ENCODE data around the gene CCDC71L.
A peak's percentile ranks its signal among the peaks of the same experiment; 100 is the strongest.
"Not testable (repeated sequence)": the region's sequence is repeated elsewhere in the genome, so short reads cannot be mapped to it uniquely, and the experiment has no call there.

CCDC71L gene

DNA sequence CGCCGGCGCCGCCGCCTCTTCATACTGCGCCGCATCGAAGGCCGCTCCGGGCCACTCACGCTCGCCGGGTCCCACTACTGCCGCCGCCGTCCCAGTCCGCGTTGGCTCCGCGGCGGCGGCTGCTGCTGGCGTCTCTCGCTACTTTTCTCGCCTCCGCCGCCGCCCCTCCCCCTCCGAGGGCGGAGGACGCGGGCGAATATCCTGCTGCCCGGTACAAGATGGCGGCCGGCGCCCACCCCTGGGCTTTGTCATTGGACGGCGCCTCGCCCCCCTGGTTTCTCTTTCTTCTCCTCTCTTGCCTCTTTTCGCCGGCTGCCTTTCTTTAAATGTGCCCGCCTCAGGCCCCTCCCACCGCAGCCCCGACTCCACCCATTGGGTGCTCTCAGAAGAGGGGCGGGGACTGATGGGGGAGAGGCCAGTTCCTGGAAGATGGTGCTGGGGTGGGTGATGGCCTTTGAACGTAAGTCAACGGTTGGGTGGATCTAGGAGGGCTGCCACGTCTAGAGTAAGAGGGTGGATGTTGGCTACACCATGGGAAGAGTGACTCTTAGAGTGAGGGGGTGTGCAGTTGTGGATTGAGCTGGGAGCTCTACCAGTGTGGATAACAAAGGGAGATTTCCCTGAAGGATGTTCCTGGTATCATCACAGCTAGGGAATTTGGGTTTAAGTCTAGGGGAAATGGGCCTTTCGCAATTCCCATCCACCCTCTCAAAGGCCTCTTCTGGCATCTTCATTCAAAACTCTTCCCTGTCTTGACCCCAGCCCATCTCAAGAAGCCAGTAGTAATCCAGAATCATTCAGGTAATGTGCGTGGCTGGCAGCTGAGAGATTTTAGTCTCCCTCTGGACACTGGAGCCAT, at the start of gene CCDC71L:
TSS of gene CCDC71L (minus strand) at position 297 of the 859 bp plus-strand sequence. CDS start at position 35, 262 bp downstream.
- DNase-seq = peak; percentile 96

DNA sequence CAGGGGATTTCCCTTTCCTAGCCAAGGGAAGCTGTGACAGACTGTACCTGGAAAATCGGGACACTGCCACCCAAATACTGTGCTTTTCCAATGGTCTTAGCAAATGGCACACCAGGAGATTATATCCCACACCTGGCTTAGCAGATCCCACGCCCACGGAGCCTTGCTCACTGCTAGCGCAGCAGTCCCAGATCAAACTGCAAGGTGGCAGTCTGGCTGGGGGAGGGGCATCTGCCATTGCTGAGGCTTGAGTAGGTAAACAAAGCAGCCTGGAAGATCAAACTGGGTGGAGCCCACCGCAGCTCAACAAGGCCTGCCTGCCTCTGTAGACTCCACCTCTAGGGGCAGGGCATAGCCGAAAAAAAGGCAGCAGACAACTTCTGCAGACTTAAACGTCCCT, 48.6 kb upstream of the CCDC71L start:
- DNase-seq = not testable (repeated sequence)

DNA sequence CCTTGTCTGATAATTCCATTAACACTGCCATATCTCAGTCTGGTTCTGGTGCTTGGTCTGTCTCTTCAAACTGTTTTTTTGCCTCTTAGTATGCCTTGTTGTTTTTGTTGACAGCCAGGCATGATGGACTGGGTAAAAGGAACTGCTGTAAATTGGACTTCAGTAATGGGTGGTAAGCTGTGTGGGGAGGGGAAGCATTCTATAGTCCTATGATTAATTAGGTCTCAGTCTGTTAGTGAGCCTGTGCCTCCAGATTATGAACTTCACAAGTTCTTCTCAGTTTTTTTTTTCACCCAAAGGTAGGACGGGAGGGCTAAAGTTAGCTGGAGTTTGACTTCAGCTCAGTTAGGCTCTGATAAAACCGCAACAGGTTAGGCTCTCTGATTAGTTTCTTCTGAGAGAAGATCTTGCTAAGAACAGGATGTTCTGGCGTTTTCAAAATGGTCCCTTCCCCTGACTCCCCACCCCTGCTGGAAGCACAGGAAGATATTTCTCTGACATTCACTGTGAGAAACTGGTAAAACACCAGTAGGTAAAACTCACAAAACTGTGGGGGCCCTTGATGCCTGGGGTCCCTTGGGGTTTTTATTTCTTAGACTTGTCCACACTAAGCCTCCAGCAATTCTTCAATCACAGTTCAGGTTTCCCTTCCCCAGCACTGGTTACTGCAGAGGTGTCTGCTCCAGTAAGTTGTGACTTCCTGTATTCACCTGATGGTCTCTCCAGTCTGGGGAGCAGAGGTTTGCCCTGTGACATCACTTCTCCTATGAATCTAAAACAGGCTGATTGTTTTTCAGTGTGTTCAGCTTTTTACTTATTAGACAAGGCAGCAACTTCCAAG, 43.3 kb upstream of the CCDC71L start:
- no peak for DNase-seq

DNA sequence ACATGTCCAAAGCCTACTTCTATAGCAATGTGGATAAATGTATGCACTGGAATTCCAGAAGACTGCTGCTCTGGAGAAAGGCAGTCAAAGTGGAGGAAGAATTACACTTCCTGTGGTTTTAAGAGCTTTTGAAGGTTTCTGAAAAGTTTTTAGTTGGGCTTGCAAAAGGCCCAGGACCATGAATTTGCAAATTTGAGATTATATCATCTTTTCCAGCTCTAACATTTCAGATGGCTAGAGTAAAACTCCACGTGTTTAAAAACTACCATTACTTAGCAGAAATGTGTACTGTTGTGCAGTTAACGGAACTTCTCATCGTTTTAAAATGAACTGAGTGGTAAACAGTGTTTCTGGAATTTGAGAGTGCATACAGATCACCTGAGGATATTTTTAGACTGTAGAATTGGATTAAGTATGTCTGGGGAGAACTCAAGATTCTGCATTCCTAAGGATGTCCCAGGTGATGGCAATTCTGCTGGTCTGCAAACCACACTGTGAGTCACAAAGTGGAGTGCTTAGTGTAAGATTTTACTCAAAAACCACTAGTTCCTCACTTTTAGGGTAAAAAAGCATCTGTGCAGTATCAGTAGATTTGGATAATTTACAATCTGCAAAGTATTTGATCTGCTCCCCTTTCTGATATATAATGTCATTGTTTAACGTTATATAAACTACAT, 32.9 kb upstream of the CCDC71L start:
- no peak for DNase-seq

DNA sequence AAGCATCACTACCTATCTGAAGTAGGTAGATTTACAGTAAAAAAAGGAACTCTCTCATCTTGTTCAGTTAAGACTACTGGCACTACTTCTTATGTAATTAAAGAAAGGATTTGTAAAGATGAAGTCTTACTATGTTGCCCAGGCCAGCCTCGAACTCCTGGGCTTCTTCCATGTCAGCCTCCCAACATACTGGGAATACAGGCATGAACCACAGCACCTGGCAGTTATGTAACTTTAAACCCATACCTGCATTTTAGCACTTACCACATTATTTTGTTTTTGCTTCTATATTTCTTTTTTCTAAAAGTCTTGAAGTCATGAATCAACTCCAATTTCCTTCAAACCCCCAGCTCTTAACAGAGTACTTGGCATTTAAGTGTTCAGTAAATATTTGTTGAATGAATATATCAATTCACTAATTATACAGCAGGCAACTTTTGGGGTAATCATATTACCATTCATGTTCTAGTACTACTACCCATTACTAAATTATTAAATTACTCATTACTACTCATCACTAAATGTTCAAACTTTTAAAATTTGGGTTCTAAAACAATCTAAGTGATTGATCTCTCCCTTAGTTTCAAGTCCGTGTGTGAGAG, 31.6 kb upstream of the CCDC71L start:
- DNase-seq = no peak

DNA sequence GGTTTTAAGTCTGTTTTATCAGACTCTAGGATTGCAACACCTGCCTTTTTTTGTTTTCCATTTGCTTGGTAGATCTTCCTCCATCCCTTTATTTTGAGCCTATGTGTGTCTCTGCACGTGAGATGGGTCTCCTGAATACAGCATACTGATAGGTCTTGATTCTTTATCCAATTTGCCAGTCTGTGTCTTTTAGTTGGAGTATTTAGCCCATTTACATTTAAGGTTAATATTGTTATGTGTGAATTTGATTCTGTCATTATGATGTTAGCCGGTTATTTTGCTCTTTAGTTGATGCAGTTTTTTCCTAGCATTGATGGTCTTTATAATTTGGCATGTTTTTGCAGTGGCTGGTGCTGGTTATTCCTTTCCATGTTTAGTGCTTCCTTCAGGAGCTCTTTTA, 27.2 kb upstream of the CCDC71L start:
- not testable (repeated sequence) for DNase-seq

DNA sequence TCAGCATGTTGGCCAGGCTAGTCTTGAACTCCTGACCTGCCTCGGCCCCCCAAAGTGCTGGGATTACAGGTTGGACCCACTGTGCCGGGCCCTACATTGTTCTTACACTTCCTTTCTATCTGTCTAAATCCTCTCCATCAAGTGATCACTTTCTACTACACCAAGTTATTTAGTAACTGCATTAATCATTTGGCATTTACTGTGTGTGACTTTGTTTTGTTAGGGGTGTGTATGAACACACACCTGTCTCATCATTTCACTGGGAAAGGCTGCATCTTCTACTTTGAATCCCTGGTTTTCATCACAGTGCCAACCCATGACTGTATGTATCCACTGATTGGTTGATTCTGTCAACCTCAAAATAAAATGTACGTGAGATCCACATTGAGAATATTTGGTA, 23.0 kb upstream of the CCDC71L start:
- DNase-seq = no peak

DNA sequence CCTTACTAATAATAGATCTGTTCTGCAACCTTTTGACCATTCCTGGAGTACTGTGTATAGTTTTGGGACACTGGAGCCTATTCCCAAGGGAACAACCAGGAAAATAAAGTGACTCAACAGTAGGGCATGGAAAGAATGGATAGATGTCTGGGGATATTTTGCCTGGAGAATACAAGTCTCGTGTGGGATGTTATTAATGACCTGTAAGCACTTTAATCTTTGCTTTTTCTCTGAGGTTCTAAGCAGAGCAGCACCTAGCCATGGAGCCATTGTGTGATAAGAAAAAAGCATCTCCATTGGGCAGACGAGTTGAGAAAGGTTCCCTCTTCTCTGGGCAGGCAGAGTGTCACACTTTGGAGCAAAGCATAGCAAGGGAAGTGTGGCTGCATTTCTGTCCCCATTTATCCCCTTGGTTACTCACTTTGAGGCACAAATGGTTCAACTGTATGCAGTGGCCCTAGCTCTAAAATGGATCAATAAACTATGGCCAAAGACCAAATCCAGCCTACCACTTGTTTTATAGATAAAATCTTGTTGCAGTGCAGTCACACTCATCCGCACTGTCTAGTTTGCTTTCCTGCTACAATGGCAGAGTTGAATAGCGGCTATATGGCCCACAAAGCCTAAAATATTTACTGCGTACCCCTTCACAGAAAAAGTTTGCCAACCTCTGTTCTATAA, 21.0 kb upstream of the CCDC71L start:
- no peak for DNase-seq

DNA sequence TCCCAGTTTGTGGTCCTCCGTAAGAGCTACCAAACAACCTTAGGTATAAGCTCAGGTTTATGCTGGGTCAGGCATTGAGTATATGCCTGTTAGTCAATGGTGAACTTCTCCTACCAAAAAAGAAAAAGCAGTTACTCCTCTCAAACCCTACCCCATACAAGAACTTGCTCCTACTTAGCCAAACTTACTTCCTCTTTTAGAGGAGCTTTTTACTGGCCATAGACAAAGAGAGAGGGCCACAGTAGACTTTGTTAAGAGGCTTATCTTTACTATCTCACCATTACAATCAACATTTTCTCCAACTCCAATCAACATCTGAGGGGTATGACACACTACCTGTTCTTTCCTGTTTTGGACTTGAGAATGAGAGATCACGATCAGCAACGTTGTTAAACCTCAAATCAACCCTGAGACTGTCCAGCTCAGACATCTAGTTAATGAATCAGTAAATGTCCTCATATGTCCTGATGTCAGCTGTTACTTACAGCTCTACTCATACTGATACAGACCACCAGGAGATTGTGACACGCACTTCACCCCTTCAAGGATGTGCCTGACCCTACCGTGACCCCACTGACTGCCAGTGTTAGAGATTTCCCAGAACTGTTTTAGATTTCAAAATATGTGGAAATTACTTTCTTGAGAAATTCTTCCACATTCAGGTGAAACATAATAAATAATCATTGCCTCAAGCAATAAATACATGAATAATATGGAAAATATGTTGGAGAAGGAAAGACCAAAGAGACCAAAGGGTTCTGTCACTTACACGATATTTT, 18.4 kb upstream of the CCDC71L start:
- DNase-seq = peak; percentile 17

DNA sequence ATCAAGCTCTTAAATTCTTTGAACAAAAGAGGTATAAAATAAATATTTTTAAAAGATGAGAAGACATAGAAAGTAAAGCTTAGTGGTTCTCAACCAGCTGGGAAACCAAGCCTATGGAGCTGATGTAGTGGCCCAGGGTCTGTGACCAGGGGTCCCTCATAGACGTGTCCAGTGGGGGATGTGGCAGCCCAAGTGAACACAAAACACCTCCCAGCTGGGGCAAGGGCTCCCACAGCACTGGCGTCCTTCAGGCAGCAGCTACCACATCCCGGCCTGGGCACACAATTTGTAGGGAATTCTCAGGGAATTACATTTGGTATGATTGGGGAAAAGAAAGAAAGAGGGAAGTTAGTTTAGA, 17.8 kb upstream of the CCDC71L start:
- no peak for DNase-seq

DNA sequence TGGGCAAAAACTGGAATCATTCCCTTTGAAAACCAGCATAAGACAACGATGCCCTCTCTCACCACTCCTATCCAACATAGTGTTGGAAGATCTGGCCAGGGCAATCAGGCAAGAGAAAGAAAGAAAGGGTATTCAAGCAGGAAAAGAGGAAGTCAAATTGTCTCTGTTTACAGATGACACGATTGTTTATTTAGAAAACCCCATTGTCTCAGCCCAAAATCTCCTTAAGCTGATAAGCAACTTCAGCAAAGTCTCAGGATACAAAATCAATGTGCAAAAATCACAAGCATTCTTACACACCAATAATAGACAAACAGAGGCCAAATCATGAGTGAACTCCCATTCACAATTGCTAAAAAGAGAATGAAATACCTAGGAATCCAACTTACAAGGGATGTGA, 15.5 kb upstream of the CCDC71L start:
- not testable (repeated sequence) for DNase-seq

DNA sequence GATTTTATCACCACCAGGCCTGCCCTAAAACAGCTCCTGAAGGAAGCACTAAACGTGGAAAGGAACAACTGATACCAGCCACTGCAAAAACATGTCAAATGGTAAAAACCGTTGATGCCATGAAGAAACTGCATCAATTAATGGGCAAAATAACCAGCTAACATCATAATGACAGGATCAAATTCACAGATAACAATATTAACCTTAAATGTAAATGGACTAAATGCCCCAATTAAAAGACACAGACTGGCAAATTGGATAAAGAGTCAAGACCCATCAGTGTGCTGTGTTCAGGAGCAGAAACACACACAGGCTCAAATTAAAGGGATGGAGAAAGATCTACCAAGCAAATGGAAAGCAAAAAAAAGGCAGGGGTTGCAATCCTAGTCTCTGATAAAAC, 12.7 kb upstream of the CCDC71L start:
- not testable (repeated sequence) for DNase-seq

DNA sequence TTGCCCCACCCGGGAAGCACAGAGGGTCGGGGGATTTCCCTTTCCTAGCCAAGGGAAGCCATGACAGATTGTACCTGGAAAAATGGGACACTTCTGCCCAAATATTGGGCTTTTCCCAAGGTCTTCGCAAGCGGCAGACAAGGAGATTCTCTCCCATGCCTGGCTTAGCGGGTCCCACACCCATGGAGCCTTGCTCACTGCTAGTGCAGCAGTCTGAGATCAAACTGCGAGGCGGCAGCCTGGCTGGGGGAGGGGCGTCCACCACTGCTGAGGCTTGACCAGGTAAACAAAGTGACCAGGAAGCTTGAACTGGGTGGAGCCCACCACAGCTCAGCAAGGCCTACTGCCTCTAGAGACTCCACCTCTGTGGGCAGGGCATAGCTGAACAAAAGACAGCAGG, 11.0 kb upstream of the CCDC71L start:
- DNase-seq = not testable (repeated sequence)

DNA sequence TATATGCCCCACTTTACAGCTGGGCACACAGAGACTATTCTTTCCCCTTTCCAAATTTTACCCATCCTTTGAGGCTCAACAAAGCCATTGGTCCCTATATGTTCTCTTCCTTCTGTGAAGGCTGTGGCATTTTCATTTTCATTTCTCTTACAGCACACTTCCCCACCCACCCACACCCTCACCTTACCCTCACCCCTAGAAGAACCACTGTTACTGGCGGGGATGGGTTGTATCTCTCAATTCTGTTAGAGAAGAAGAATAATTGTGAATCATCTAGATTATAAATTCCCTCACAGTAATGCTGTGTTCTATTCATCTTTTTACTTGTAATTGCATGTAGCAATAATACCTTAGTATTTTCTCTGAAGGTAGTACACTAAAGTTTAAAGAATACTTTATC, 10.2 kb upstream of the CCDC71L start:
- DNase-seq = no peak

DNA sequence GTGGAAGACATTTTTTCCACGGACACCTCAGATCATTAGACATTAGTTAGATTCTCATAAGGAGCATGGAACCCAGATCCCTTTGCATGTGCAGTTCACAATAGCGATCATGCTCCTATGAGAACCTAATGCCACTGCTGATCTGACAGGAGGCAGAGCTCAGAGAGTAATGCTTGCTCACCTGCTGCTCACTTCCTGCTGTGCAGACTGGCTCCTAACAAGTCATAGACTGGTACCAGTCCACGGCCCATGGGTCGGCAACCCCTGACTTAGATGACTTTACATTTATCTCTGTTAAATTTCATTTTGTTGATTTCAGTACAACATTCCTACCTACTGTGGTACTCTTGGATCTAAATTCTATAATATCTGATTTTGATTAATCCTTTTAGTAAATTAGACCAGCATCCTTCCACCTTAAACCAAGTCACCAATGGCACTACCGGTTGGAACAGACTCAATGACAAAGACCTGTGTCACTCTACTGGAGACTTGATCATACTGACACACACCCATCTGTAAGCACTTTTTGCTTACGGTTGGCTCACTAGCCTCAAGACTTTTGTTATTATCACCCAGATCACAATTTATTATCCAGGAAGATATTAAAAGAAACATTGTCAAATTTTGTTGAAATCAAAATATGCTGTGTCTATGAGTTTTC, 8.0 kb upstream of the CCDC71L start:
- DNase-seq = no peak

DNA sequence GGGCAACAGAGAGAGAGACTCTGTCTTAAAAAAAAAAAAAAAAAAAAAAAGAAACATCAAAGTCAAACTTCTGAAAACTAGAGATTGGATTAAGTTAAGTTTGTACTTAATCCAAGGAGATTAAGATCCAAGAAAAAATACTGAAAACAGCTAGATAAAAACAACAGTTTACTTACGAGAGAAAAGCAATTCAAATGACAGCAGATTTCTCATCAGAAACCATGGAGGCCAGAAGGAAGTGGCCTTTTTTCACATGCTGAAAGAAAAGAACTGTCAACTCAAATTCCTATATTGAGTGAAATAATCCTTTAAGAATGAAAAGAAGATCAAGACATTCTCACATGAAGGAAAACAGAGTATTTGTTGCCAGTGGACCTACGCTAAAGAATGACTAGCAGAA, 5.4 kb upstream of the CCDC71L start:
- DNase-seq = no peak

DNA sequence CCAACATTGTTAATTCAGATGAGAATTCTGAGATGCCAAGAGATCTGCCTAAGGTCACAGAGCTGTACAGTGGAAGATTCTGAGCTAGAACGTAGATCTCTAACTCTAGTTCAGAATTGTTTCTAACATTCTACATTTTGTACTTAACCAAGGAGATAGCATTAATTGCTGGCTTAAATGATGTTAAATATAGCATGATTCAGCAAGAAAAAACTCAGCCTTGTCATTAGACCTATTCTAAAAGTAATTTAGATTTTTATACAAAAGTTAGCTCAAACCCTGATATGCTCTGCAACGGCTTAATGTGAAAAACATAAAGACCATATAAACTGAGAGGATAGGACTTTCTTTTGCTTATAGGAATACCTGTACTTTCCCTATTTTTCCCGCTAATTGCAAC, 3.4 kb upstream of the CCDC71L start:
- DNase-seq = no peak

DNA sequence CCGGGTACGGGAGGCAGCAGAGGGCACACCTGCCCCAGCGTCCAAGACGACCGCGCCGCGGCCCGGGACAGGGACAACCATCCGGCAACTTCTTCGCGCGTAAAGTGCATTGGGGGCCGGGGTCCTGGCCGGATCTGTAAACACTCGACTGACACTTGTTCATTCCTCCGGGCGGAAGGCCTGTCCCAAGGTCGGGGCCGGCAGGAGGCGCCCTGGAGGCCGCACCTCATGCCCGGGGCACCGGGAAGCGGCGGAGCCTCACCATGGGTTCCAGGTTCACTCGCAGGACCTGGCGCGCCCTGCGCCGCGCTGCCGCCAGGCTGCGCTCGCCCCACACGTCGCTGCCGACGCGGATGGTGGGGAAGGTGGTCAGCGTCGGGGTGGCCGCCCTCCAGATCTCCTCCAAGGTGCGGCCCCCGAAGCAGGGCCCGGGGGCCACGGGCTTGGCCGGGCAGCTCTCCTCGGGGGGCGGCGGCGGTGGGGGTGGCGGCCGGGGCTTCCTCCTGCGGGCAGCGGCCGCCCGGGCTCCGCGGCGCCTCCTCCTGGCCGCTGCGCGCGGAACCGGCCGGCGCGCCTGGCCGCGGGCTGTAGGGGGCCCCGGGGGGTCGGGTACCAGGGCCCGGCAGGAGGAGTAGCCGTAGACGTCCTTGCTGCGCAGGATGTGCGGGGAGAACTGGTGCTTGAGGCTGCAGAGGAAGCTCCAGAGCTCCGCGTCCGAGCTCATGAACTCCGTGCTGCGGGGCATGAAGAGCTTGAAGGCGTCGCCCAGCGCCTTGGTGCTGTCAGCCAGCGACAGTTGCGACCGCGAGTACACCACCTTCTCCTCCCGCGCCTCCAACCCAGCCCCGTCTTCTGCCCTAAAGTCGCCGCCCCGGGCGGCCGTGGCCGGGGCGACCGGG, 746 bp downstream of the CCDC71L start:
- peak; percentile 83 for DNase-seq

DNA sequence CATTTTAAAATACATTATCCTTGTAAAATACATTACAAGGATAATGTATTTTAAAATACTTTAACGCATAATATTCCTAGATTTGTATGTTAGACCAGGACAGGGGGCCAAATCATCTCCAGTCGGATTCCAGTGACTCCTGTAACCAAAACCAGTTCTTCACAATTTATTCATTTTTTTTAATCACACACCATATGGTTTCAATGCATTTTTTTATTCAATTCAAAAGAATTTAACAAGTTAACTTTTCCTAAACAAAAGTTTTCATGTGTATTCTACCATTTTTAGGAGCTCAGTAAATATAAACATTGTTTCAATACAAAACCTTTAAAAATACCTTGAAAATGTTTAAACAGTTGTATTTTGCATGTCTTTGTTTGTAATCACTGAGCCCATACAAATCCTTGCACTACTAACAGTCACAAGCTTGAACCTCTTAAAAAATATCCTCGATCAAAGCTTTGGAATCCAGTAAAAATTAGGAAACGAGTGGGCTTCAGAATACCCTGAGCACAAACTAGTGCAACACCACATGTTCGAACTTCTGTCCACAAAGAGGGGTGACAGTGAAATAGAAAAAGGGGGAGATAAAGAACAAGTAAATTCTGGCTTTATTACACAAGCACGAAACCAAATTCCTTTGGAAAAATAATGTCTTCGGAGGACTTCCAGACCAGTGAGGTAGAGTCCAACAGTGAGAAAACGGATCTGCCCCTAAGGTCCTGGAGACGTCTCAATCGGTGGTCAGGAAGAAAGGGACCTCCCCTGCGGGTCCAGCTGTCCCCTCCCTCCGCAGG, 1.6 kb downstream of the CCDC71L start:
- DNase-seq = no peak
